Tibial nerve (tissue), 4 donors: Measurements from ENCODE around the gene FCER2.

ENCODE experiments used
- CTCF ChIP-seq, 5 experiments: fragments of 200-600 bp in 3 of 5; fragments of 450-650 bp in 2 of 5; sonication (generic) in 3 of 5; IDR thresholded peaks; one replicate each; pipeline ENCODE4 v1.5.1; 2016 to 2019; ENCODE audit warnings: antibody characterized with exemption in 5 of 5, mild to moderate bottlenecking in 3 of 5, moderate library complexity in 2 of 5
- EP300 ChIP-seq, 2 donors: sonication (generic); formaldehyde crosslinking; IDR thresholded peaks; one replicate each; pipeline ENCODE4 v1.6.1; 2017; ENCODE audit warnings: antibody characterized with exemption in 2 of 2, mild to moderate bottlenecking in 1 of 2

GRCh38 chr19:7645656-7646425, 56.1 kb downstream of the FCER2 start:
- TF ChIP-seq CTCF (IDR thresholded peaks at IDR 0.05) (no peak), EP300 (IDR thresholded peaks at IDR 0.05) (no peak)
